ENCODE results near the gene USP48.
"Not testable (repeated sequence)": the region's sequence is repeated elsewhere in the genome, so short reads cannot be mapped to it uniquely, and the experiment has no call there.

Gene USP48

DNA sequence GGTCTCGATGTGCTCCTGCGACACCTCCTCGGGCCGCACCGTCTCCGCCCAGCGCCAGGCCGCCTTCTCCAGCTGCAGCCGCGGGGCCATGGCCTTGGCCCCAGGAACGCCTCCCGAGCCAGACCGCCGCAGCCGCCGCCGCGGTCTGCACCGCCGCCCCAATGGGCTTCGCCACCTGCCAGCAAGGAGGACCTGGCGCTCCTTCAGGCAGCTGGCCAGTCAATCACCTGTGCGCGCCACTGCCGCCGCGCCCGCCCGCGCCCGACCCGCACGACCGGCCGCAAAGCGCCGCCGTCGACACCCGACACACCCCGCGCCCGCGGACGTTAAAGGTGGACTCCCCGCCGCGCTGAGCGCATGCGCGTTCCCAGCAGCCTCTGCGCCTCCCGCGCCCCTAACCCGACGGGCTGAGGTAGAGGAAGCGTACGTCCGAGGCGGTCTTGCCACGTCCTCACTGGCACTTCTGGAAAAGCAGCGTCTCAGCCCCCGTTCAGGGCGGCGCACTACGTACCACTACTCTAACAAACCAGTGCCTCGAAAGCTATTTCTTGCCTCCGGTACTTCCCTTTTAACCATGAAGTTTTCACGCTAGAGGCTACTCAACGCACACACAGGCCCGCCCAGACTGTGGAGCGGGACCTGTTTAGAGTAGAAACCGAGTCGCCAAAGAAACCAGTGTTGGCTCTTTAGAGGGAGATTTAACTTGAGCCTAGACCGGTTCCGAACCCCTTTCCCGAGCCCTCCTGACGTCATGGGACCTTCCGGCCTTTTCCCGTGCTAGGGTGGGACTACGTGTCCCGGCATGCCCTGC lies at the start of gene USP48:
USP48 (minus strand) TSS at position 282 of the 811 bp plus-strand sequence; CDS start at position 90, 192 bp downstream.
- peak; percentile 99 for DNase-seq

- no peak for DNase-seq
Observed at GRCh38 chr1:21831454-21831970, 48.6 kb upstream of the USP48 start.

DNA sequence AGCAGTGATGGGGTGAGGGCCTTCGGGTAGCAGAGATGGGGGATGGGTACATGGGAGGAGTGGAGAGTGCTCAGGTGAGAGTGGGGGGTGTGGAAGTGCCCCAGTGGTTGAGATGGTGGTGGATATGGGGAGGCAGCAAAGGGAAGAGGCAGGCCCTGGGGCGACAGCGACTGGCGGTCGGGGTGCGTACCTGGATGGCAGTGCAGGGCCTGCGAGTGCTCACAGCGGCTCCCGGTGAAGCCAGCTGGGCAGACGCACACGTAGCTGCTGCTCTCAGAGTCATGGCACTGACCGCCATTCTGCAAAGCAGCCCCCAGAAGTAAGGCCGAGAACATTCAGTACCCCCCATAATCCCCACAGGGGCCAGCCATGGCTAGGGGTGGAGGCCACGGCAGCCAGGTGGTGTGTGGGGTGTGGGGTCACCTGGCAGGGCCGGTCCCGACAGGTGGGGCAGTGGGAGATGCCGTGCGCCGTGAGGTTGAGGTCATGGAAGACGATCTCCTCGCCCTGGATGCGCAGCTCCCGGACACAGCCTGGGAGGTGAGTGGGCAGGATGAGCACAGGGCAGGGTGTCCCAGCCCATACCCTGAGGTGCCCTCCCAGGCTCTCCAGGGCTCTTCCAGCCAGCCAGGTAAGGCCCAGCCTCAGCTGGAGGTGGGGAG lies 48.0 kb upstream of the USP48 start:
- DNase-seq, result no peak

- no peak for DNase-seq
Observed at GRCh38 chr1:21829294-21829693, 46.3 kb upstream of the USP48 start.

- DNase-seq, result no peak
Observed at GRCh38 chr1:21828506-21829210, 45.7 kb upstream of the USP48 start.

GRCh38 chr1:21828075-21828474 lies 45.1 kb upstream of the USP48 start:
- DNase-seq, result no peak

DNA sequence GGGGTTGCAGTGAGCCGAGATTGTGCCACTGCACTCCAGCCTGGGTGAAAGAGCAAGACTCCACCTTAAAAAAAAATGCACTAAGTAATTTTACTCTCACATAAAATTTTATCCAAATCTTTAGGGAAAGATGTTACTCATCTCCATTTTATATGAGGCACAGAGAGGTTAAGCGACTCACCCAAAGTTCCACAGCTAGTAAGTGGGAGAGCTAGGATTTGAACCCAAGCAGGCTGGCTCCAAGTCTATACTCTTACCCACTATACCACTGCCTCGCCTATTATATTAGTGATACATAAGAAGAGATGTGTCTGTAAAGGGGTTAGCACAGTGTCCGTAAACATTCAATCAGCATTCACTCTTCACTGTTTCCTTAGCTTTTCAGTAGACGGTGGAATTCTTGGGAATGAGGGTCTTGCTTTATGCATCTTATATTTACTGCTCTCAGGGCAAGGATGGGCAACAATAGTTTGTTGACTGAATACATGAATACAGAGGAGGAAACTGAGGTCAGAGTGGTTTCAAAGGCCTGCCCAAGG lies 44.3 kb upstream of the USP48 start:
- no peak for DNase-seq

- DNase-seq, result not testable (repeated sequence)
Observed at GRCh38 chr1:21826694-21827093, 43.7 kb upstream of the USP48 start.

GRCh38 chr1:21825393-21825792 lies 42.4 kb upstream of the USP48 start:
- DNase-seq, result no peak

- no peak for DNase-seq
Observed at GRCh38 chr1:21824926-21825325, 42.0 kb upstream of the USP48 start.

DNA sequence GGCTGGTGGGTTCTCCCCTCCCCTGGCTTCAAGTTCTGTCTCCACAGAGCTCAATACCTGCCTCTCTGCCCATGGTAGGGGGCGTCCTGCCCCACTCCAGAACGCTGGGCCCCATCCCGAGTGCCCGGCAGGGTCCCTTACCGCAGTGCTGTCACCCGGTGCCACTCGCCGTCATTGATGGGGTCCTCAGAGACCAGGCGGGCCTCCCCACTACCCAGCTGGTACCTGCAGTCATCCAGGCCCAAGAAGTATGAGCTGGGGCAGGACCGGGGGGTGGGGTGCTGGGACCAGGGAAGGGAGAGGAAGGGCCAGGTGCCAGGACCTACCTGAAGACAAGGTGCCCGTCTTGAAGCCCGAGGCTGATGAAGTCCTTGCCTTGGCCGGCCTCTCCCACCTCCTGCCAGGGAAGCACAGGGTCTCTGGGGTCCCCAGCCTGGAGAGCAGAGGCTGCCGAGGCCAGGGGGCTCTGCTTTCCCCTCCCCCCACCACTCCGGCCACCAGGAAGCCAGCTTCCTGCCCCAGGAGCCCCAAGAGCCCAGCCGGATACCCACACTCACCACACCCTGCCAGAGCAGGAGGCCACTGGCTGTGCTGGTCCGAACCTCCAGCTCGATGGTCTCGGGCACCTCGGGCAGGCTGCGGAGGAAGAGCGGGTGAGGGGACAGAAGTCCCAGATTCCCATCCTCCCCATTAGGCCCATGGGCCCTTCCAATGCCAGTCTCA lies 41.2 kb upstream of the USP48 start:
- DNase-seq, result no peak

DNA sequence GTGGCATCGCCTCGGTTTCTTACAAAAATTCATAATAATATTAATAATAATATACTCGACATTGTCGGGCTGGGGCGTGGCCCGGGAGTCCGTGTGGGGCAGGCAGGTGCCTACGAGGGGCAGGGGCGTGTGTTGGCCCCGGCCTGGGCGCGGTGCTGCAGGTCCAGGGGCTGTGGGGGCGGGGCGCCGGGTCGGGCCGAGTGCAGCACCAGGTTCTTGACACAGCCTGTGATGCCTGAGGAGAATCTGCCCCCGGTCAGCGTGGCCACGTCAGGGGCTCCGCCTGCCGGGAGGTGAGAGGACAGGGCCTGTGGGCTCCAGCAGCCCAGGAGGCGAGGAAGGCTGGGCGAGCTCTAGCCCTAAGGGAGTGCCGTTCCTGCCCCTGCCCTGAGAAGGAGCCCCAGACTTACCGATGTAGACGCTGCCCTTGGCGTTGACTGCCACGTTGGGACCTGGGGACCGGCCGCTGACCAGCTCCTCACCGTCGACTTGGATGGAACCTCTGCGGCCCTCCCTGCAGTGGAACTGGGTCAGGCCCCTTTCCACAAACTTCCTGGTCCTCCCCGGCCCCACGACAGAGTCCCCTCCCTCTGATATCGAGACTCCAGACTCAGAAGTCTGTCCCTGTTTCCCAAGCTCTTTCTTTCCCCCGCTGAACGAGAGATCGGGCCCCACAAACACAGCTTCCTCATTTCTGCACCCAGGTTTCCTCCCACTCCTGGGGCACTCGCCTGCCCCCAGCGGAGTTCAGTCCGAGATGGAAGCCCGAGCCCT lies 40.4 kb upstream of the USP48 start:
- DNase-seq, result no peak

DNA sequence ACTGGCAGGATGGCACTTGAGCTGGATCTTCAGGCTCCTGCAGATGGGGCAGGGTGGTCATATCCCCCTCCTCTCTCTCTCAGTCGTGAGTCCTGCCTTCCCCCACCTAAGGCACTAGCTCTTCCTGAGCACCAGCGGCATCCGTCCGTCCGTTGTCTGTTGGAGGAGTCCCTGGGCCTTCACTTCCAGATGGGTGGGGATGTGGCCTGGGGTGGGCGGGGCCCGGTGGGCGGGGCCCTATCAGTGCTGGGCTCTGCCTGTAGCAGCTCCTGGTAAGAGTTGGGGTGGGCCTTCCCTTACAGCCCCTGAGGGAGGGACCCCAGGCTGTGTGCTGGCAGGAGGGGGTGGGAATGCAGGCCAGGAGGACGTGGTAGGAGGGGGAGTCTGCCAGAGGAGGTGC lies 39.4 kb upstream of the USP48 start:
- DNase-seq, result no peak

GRCh38 chr1:21821385-21822019 lies 38.6 kb upstream of the USP48 start:
- no peak for DNase-seq

DNA sequence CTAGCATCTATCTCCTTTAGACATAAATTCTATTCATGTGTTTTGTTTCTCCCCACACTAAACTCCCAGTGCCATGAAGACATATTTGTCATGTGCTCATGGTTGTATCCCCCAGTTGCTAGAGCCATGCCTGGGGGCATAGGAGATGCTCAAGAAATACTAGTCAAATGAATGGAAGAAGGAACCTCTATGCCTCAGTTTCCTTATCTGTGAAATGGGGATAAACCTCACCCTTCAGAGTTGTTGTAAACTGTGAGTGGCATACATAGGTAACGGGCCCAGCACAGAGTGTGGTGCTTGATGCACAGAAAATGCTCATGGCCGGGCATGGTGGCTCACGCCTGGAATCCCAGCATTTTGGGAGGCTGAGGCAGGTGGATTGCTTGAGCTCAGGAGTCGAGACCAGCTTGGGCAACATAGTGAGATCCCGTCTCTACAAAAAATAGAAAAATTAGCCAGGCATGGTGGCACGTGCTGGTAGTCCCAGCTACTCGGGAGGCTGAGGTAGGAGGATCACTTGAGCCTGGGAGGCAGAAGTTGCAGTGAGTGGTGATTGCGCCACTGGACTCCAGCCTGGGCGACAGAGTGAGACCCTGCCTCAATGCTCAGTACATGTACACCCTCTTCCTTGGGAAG lies 37.8 kb upstream of the USP48 start:
- DNase-seq, result no peak

DNA sequence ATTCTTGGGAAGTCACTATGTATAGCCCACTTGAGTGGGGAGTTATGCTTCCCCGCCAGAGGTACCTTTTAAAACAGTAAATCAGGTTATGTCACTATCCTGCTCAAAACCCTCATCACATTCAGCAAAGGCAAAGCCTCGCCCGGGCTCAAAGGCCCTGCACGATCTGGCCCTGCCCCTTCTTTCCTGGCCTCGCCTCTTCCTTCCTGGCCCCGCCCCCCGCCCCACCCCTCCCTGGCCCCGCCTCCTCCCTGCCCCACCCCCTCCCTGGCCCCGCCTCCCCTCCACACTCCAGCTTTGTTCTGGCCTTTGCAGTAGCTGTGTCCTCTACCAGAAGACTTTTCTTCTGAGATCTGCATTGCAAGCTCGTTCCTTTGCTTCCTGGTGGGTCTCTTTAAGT lies 35.7 kb upstream of the USP48 start:
- DNase-seq, result peak; percentile 60

DNA sequence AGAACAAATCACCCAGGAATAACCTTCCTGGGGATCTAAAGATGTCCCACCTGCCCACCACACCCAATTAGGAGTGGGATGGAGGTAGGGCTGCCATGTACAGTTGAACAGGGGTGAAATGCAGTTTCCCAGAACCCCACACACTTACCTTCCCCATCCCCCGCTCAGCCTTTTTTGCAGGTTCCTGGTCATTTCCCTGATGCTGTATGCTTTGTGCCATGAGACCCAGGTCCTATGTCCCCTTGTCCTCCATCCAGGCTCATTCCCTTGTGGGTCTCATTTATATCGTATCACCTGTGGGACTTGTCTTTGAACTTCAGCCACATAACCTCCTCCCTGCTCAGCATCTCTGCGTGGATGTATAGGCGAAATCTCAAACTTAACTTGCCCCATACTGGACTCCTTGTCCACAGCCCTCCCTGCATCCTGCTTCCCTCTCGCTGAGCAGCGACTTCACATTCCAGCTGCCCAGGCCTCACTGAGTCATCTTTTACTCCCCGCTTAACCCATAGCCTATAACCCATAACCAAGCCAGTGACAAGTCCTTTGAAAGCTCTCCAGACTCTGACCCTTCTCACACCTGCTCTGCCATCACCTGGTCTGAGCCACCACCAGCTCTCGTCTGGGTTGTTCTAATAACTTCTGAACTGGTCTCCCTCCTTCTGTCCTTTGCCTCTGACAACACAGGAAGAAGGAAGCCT lies 33.8 kb upstream of the USP48 start:
- peak; percentile 89 for DNase-seq

DNA sequence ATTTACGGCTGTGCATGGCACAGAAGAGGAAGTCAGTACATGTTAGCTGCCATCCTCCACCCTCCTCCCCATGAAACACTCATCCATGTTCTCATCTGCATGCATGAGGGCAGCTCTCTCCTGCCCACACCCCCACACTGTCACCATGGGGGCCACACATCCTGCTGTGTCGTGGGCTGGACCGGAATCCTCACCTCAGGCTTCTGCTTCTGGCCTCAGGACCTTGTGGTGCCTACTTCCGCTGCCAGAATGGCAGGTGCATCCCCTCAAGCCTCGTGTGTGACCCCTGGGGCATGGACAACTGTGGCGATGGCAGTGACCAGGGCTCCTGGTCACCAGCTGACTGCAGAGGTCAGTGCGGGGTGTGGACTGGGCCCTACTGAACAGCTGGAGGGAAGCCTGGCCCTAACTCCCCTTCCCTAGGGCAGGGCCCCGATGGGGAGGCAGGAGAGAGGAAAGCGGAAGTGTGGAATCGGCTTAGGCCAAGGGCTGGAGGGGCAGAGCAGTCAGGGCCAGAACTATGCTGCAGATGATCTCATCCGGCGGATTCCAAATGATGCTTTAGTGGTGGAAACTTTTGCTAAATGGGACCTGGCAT lies 32.9 kb upstream of the USP48 start:
- DNase-seq, result no peak

DNA sequence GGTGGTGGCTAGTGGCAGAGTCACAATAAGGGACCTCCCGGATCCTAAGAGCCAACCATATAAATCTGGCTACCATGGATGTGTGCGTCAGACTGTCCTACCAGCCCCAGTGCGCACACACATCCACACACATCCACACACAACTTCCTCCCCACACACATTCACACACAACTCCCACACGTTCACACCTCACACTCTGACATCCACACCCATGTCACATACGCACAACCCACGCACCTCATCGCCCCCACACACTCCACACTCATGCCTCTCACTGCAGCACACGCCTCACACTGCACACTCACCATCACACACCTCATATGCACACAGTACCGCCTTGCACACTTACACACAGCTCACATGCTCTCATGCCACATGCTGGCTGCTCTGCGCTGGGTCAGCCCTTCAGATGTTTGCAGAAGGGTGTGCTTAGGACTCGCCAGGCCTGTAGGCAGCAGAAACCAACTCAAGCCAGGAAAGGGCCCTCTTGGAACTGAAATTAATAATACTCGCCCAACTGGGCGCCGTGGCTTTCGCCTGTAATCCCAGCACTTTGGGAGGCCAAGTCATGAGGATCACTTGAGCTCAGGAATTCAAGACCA lies 32.1 kb upstream of the USP48 start:
- DNase-seq, result no peak

All from DMS53 (cell line).